H1 (cell line): ENCODE data around the gene CNPY4. TPM values are rescaled to one million over a fixed set of nuclear protein-coding genes. Genes with fewer than 3 reads are reported as not detected.

Source experiments
- CTCF ChIA-PET: fragments of 300-600 bp; sonication (Branson Sonifier 250); formaldehyde crosslinking; loops from one replicate; lab custom pipeline; 2021; ENCODE audit not compliant: partially characterized antibody; lab: Charles Lee
- POLR2A ChIA-PET: fragments of 300-600 bp; sonication (Branson Sonifier 250); formaldehyde crosslinking; loops from one replicate; lab custom pipeline; 2021; ENCODE audit warnings: inconsistent platforms; ENCODE audit not compliant: partially characterized antibody; lab: Charles Lee
- DNase-seq, 2 experiments: peaks; one replicate each; pipeline versions ENCODE4 v3.0.0 to v3.0.0-alpha.2; 2010 to 2022; ENCODE audit warnings: low spot score in 2 of 2, low read depth in 1 of 2, mixed read lengths in 1 of 2
- FAIRE-seq: peaks from 2 replicates; lab custom pipeline; 2011; peaks lifted over from hg19 to GRCh38; lab: Jason Lieb, UNC
- H2AFZ ChIP-seq: 2 replicates; pipeline ENCODE4 v1.8.1; 2012; ENCODE audit warnings: low read length, inconsistent platforms
- H2AK5ac ChIP-seq: 2 replicates; pipeline ENCODE4 v1.6.1; 2013; ENCODE audit warnings: low read depth, low read length
- H2BK120ac ChIP-seq: replicated peaks from 2 replicates; pipeline ENCODE3; 2013; ENCODE audit warnings: low read depth, low read length, inconsistent platforms
- H2BK12ac ChIP-seq: 2 replicates; pipeline ENCODE4 v1.6.1; 2013; ENCODE audit warnings: low read depth, low read length
- H2BK15ac ChIP-seq: 2 replicates; pipeline ENCODE4 v1.6.1; 2013; ENCODE audit warnings: low read length
- H2BK20ac ChIP-seq: 2 replicates; pipeline ENCODE4 v1.6.1; 2013; ENCODE audit warnings: low read length
- H2BK5ac ChIP-seq: 2 replicates; pipeline ENCODE4 v1.6.1; 2013; ENCODE audit warnings: low read depth, low read length
- H3K14ac ChIP-seq: 2 replicates; pipeline ENCODE4 v1.6.1; 2013; ENCODE audit warnings: inconsistent platforms; ENCODE audit not compliant: insufficient read length
- H3K18ac ChIP-seq: 2 replicates; pipeline ENCODE4 v1.6.1; 2013; ENCODE audit warnings: low read length; ENCODE audit errors: extremely low read depth
- H3K23ac ChIP-seq: 2 replicates; pipeline ENCODE4 v1.6.1; 2013; ENCODE audit warnings: inconsistent platforms; ENCODE audit not compliant: insufficient read length
- H3K23me2 ChIP-seq: 2 replicates; pipeline ENCODE4 v1.6.1; 2013; ENCODE audit warnings: low read depth, low read length
- H3K27ac ChIP-seq: 2 replicates; pipeline ENCODE4 v1.6.1; 2011; ENCODE audit warnings: low read depth, low read length, inconsistent platforms
- H3K27me3 ChIP-seq, 4 experiments: replicated peaks in 1 of 4; 1 replicate in 1 of 4; 2 replicates in 3 of 4; pipeline versions ENCODE4 v1.6.1 to v1.8.1; 2011 to 2013; ENCODE audit warnings: low read length in 3 of 4, mild to moderate bottlenecking in 3 of 4, inconsistent platforms in 2 of 4, mixed read lengths in 2 of 4, moderate library complexity in 1 of 4; ENCODE audit not compliant: control insufficient read depth in 3 of 4, insufficient read depth in 3 of 4; ENCODE audit errors: extremely low read depth in 1 of 4
- H3K36me3 ChIP-seq, 4 experiments: 2 replicates each; pipeline versions ENCODE4 v1.6.1 to v1.8.1; 2011 to 2013; ENCODE audit warnings: mild to moderate bottlenecking in 4 of 4, low read length in 3 of 4, moderate library complexity in 2 of 4, control low read depth in 1 of 4, inconsistent platforms in 1 of 4; ENCODE audit not compliant: insufficient read depth in 4 of 4, control insufficient read depth in 2 of 4
- H3K4ac ChIP-seq: replicated peaks from 2 replicates; pipeline ENCODE3; 2013; ENCODE audit warnings: low read length, low read depth, mixed read lengths, inconsistent platforms; ENCODE audit not compliant: insufficient read length
- H3K4me1 ChIP-seq, 4 experiments: replicated peaks in 1 of 4; 1 replicate in 1 of 4; 2 replicates in 3 of 4; pipeline versions ENCODE4 v1.6.1 to v1.8.1; 2011 to 2013; ENCODE audit warnings: low read length in 3 of 4, inconsistent platforms in 2 of 4, mixed read lengths in 1 of 4; ENCODE audit not compliant: insufficient read depth in 4 of 4, control insufficient read depth in 3 of 4
- H3K4me2 ChIP-seq, 2 experiments: 2 replicates each; pipeline versions ENCODE4 v1.6.1 to v1.8.1; 2011 to 2013; ENCODE audit warnings: low read depth in 2 of 2, low read length in 2 of 2, control low read depth in 1 of 2, inconsistent platforms in 1 of 2, mild to moderate bottlenecking in 1 of 2; ENCODE audit not compliant: insufficient read depth in 1 of 2
- H3K4me3 ChIP-seq, 4 experiments: fragments of 200-600, 300-600 bp in 1 of 4; sonication (generic), shearing (Covaris generic), sonication (Bioruptor Twin) in 1 of 4; 2 replicates each; pipeline versions ENCODE4 v1.5.1 to v1.8.1; 2011 to 2016; ENCODE audit warnings: low read length in 4 of 4, low read depth in 3 of 4, control low read depth in 2 of 4, inconsistent platforms in 2 of 4, mild to moderate bottlenecking in 2 of 4, mixed read lengths in 1 of 4, moderate library complexity in 1 of 4; ENCODE audit not compliant: insufficient read depth in 2 of 4; ENCODE audit errors: extremely low read depth in 1 of 4
- H3K56ac ChIP-seq: replicated peaks from 2 replicates; pipeline ENCODE3; 2013; ENCODE audit warnings: low read depth, mild to moderate bottlenecking, mixed read lengths, low read length, inconsistent platforms; ENCODE audit not compliant: insufficient read length
- H3K79me1 ChIP-seq: 2 replicates; pipeline ENCODE4 v1.6.1; 2013; ENCODE audit warnings: low read depth, low read length, control low read depth
- H3K79me2 ChIP-seq, 2 experiments: 2 replicates each; pipeline versions ENCODE4 v1.6.1 to v1.8.1; 2012 to 2013; ENCODE audit warnings: low read length in 2 of 2, mild to moderate bottlenecking in 2 of 2, inconsistent platforms in 1 of 2; ENCODE audit not compliant: insufficient read depth in 2 of 2, control insufficient read depth in 1 of 2
- H3K9ac ChIP-seq, 4 experiments: replicated peaks in 1 of 4; 1 replicate in 1 of 4; 2 replicates in 3 of 4; pipeline versions ENCODE4 v1.6.1 to v1.8.1; 2011 to 2013; ENCODE audit warnings: low read depth in 3 of 4, low read length in 3 of 4, control low read depth in 2 of 4, mild to moderate bottlenecking in 2 of 4, moderate library complexity in 2 of 4, inconsistent platforms in 1 of 4; ENCODE audit errors: extremely low read depth in 1 of 4
- H3K9me3 ChIP-seq, 2 experiments: 2 replicates each; pipeline versions ENCODE4 v1.6.1 to v1.8.1; 2012 to 2013; ENCODE audit warnings: mild to moderate bottlenecking in 2 of 2, moderate library complexity in 2 of 2, control low read depth in 1 of 2, inconsistent platforms in 1 of 2, low read depth in 1 of 2, low read length in 1 of 2, mixed read lengths in 1 of 2; ENCODE audit not compliant: insufficient read depth in 2 of 2
- H4K20me1 ChIP-seq, 2 experiments: replicated peaks in 1 of 2; 2 replicates each; pipeline versions ENCODE3 to v1.8.1; 2011 to 2013; ENCODE audit warnings: inconsistent platforms in 2 of 2, low read length in 2 of 2, mild to moderate bottlenecking in 1 of 2; ENCODE audit not compliant: insufficient read depth in 2 of 2, control insufficient read depth in 1 of 2
- H4K5ac ChIP-seq: 2 replicates; pipeline ENCODE4 v1.6.1; 2013; ENCODE audit warnings: low read length, low read depth, mixed read lengths, inconsistent platforms; ENCODE audit not compliant: insufficient read length
- H4K8ac ChIP-seq: 2 replicates; pipeline ENCODE4 v1.8.0; 2013; ENCODE audit warnings: mild to moderate bottlenecking, moderate library complexity, low read length, inconsistent platforms; ENCODE audit not compliant: insufficient read depth; ENCODE audit errors: extremely low read depth
- H4K91ac ChIP-seq: replicated peaks from 2 replicates; pipeline ENCODE3; 2013; ENCODE audit warnings: low read length, mixed read lengths, inconsistent platforms; ENCODE audit not compliant: insufficient read length
- BACH1 ChIP-seq: IDR thresholded peaks from 2 replicates; pipeline ENCODE4 v1.6.1; 2012; ENCODE audit warnings: low read length, improper control_type of control experiment
- BRCA1 ChIP-seq: IDR thresholded peaks from 2 replicates; pipeline ENCODE4 v1.6.1; 2012; ENCODE audit warnings: low read depth, low read length, improper control_type of control experiment
- CEBPB ChIP-seq: IDR thresholded peaks from 2 replicates; pipeline ENCODE4 v1.6.1; 2012; ENCODE audit warnings: low read depth, low read length
- CHD1 ChIP-seq: IDR thresholded peaks from 2 replicates; pipeline ENCODE4 v1.6.1; 2012; ENCODE audit warnings: low read depth, low read length, improper control_type of control experiment
- CREB1 ChIP-seq: IDR thresholded peaks from 2 replicates; pipeline ENCODE4 v1.6.1; 2012; ENCODE audit warnings: inconsistent platforms
- GABPA ChIP-seq: IDR thresholded peaks from 2 replicates; pipeline ENCODE4 v1.6.1; 2011; ENCODE audit warnings: mild to moderate bottlenecking, low read length, moderate library complexity, borderline replicate concordance; ENCODE audit not compliant: insufficient read depth
- GTF2F1 ChIP-seq: IDR thresholded peaks from 2 replicates; pipeline ENCODE4 v1.6.1; 2012; ENCODE audit warnings: low read depth, low read length, improper control_type of control experiment, borderline replicate concordance
- JUN ChIP-seq: IDR thresholded peaks from 2 replicates; pipeline ENCODE4 v1.6.1; 2011; ENCODE audit warnings: low read depth, mild to moderate bottlenecking, improper control_type of control experiment, low read length
- MAFK ChIP-seq: IDR thresholded peaks from 2 replicates; pipeline ENCODE4 v1.6.1; 2012; ENCODE audit warnings: low read depth, mild to moderate bottlenecking, improper control_type of control experiment, low read length
- WGBS, 2 experiments: shearing (Covaris generic) in 1 of 2; methylation state at CpG; one replicate each; pipeline versions ENCODE4 v1.1.6 to v1.1.7; 2013 to 2015; ENCODE audit warnings: low lambda C conversion rate in 2 of 2, mixed read lengths in 2 of 2, inconsistent platforms in 1 of 2, low coverage in 1 of 2, missing lambda C conversion rate in 1 of 2; ENCODE audit not compliant: insufficient replicate concordance in 2 of 2, insufficient coverage in 1 of 2, insufficient read length in 1 of 2; ENCODE audit errors: extremely low coverage in 1 of 2, missing lambda C conversion rate in 1 of 2; 5-methylcytosine and 5-hydroxymethylcytosine counted together
- polyA plus RNA-seq, 7 experiments: library from polyadenylated mRNA; depleted of rRNA in 3 of 7; stranded (reverse) in 5 of 7; unstranded in 2 of 7; fragments of >200 nt in 5 of 7; fragments of 200-250 nt in 2 of 7; gene quantifications; 1 replicate in 5 of 7; 2 replicates in 1 of 7; 4 replicates in 1 of 7; pipeline versions ENCODE4 v1.2.1 to v1.2.3, GENCODE V29; 2011 to 2013; ENCODE audit warnings: missing spikeins in 2 of 7, mixed read lengths in 2 of 7
- total RNA-seq: library from RNA; stranded (reverse); fragmentation: NEBNext Ultra II Directional; extraction: Animal tissue kit (Norgen Biotek cat#: 25700); gene quantifications from 2 replicates; pipeline ENCODE4 v1.2.1, GENCODE V29; 2021

CNPY4 gene
- total and polyA plus RNA-seq, 2 of the 8 experiments (the other 6 are each of a cell fraction or from before 2014, with no cell fraction given) = 10.2 to 15.3 TPM

DNA sequence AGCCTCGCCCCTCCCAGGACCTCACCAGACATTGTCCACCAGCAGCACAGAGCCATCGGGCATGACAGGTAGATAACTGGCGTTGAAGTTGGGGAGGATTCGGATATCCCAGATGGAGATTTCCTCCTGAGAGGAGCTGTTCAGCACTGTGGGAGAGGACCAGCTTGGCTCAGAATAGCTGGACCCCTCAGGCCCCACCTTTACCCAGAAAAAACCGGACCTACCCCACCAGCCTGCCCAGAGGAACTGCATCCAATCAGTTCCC, 37.6 kb downstream of the CNPY4 start:
- no peak overlapping the region for H2BK5ac ChIP-seq
- ChIA-PET CTCF (interaction anchor here (1.1 to 7.9 kb wide), 6 partner anchors 10 to 60 kb away, joined by 3 to 83 read pairs (median 4); no protein-coding TSS in a partner anchor), POLR2A (interaction anchor here (0.8 to 9.9 kb wide), 14 partner anchors 7 to 271 kb away, joined by 3 to 145 read pairs (median 6); partner anchors contain the start of genes AP4M1, GAL3ST4, GPC2 and LAMTOR4)
- H2BK20ac ChIP-seq = no peak overlapping the region
- no peak overlapping the region for H4K5ac ChIP-seq
- H2BK12ac ChIP-seq = no peak overlapping the region
- H3K56ac ChIP-seq = no peak overlapping the region
- FAIRE-seq (no peak), DNase-seq (no peak)
- peak overlapping the region; percentile 38; the same call in 1 of the 2 replicates for H4K8ac ChIP-seq
- no peak overlapping the region for H2BK15ac ChIP-seq
- H4K20me1 ChIP-seq = peaks cover 12 to 32% of the 10 kb centered on the region in 2 experiments
- no peak overlapping the region for H3K4ac ChIP-seq
- H2BK120ac ChIP-seq = no peak overlapping the region
- peaks cover 0 to 12% (median 8%) of the 10 kb centered on the region in 4 experiments; a peak in 5 of 7 replicates for H3K4me1 ChIP-seq
- no peak overlapping the region for H3K23ac ChIP-seq
- H3K9me3 ChIP-seq = no peaks in the 10 kb centered on the region
- peak overlapping the region in 1 of 4 experiments; percentile 24; a peak in 1 of 7 replicates for H3K9ac ChIP-seq
- H3K14ac ChIP-seq = no peak overlapping the region
- no peak for TF ChIP-seq GABPA
- no peak for TF ChIP-seq CHD1
- no peak for TF ChIP-seq JUN
- TF ChIP-seq CREB1 = no peak
- TF ChIP-seq GTF2F1 = no peak
- TF ChIP-seq MAFK = no peak
- TF ChIP-seq CEBPB = no peak
- TF ChIP-seq BRCA1 = no peak
- no peak for TF ChIP-seq BACH1
- H3K79me2 ChIP-seq = no peaks in the 10 kb centered on the region
- no peaks in the 10 kb centered on the region for H3K27me3 ChIP-seq
- peaks cover 6% of the 10 kb centered on the region for H3K23me2 ChIP-seq
- no peak overlapping the region for H3K27ac ChIP-seq
- H3K36me3 ChIP-seq = peaks cover 8 to 44% (median 24%) of the 10 kb centered on the region in 4 experiments
- peak overlapping the region in 2 of 4 experiments; percentile 5 to 88; a peak in 2 of 8 replicates for H3K4me3 ChIP-seq
- no peak overlapping the region for H2AFZ ChIP-seq
- no peaks in the 10 kb centered on the region; the same call in 1 of the 2 replicates for H3K79me1 ChIP-seq
- no peak overlapping the region for H2AK5ac ChIP-seq
- WGBS, 2 experiments = 72% methylated on average over 5 of the region's 5 CpGs; no CpG with 5 or more reads in 1 of the 2 experiments
- H3K4me2 ChIP-seq = peak overlapping the region; percentile 75 to 94; a peak in 3 of 4 replicates
- no peak overlapping the region for H3K18ac ChIP-seq
- no peak overlapping the region for H4K91ac ChIP-seq
